Neural cell (in vitro differentiated cells): Measurements from ENCODE around the gene DCST1. TPM values are rescaled to one million over a fixed set of nuclear protein-coding genes. Genes with fewer than 3 reads are reported as not detected.

ENCODE experiments used
- H2AFZ ChIP-seq: fragments of 200-600, 300-800 bp; sonication (generic), shearing (Covaris generic); 2 replicates; pipeline ENCODE4 v1.6.0; 2014; ENCODE audit warnings: low read depth, mild to moderate bottlenecking, antibody characterized with exemption, low read length, moderate library complexity
- H3F3A ChIP-seq: fragments of 200-600 bp; shearing (Covaris generic); 2 replicates; pipeline ENCODE4 v1.6.1; 2016; ENCODE audit warnings: mild to moderate bottlenecking, moderate library complexity, mixed read lengths, antibody characterized with exemption, low read length; ENCODE audit not compliant: insufficient read depth, poor library complexity, severe bottlenecking
- H3K27ac ChIP-seq: fragments of 200-600, 300-800 bp; sonication (generic), shearing (Covaris generic); 2 replicates; pipeline ENCODE4 v1.5.1; 2014; ENCODE audit warnings: mild to moderate bottlenecking, low read length, moderate library complexity
- H3K27me3 ChIP-seq: fragments of 300-800, 200-600 bp; sonication (generic), shearing (Covaris generic); 2 replicates; pipeline ENCODE4 v1.6.0; 2014; ENCODE audit warnings: mild to moderate bottlenecking, low read depth, low read length, moderate library complexity; ENCODE audit not compliant: insufficient read depth
- H3K36me3 ChIP-seq: fragments of 300-800, 200-600 bp; sonication (generic), shearing (Covaris generic); 2 replicates; pipeline ENCODE4 v1.5.1; 2014; ENCODE audit warnings: mild to moderate bottlenecking, antibody characterized with exemption, low read length, moderate library complexity; ENCODE audit not compliant: insufficient read depth
- H3K4me2 ChIP-seq: fragments of 300-800, 200-600 bp; sonication (generic), shearing (Covaris generic); 2 replicates; pipeline ENCODE4 v1.6.0; 2014; ENCODE audit warnings: mild to moderate bottlenecking, low read length
- H3K4me3 ChIP-seq: fragments of 300-800, 200-600 bp; sonication (generic), shearing (Covaris generic); 2 replicates; pipeline ENCODE4 v1.5.1; 2014; ENCODE audit warnings: mild to moderate bottlenecking, low read length, moderate library complexity
- H3K79me2 ChIP-seq: fragments of 200-600 bp; shearing (Covaris generic); replicated peaks from 2 replicates; pipeline ENCODE4 v1.6.0; 2014; ENCODE audit warnings: mild to moderate bottlenecking, low read length, moderate library complexity; ENCODE audit not compliant: insufficient read depth
- H3K9ac ChIP-seq: fragments of 300-800, 200-600 bp; sonication (generic), shearing (Covaris generic); 2 replicates; pipeline ENCODE4 v1.6.1; 2016; ENCODE audit warnings: mild to moderate bottlenecking, low read length, mixed read lengths
- H3K9me2 ChIP-seq: fragments of 200-600 bp; shearing (Covaris generic); 2 replicates; pipeline ENCODE4 v1.6.1; 2016; ENCODE audit warnings: mild to moderate bottlenecking, low read length, mixed read lengths; ENCODE audit not compliant: insufficient read depth
- H3K9me3 ChIP-seq: fragments of 200-600, 300-800 bp; sonication (generic), shearing (Covaris generic); 2 replicates; pipeline ENCODE4 v1.6.1; 2016; ENCODE audit warnings: mild to moderate bottlenecking, mixed run types, low read length, moderate library complexity, mixed read lengths
- H4K20me1 ChIP-seq: fragments of 200-600 bp; shearing (Covaris generic); 2 replicates; pipeline ENCODE4 v1.6.1; 2016; ENCODE audit warnings: mild to moderate bottlenecking, mixed run types; ENCODE audit not compliant: insufficient read depth
- CTCF ChIP-seq: fragments of 450-650 bp; IDR thresholded peaks from 2 replicates; pipeline ENCODE4 v1.5.1; 2014; ENCODE audit warnings: antibody characterized with exemption, mild to moderate bottlenecking, moderate library complexity; ENCODE audit not compliant: poor library complexity, severe bottlenecking
- EP300 ChIP-seq: fragments of 450-650 bp; conservative IDR thresholded peaks from 2 replicates; pipeline ENCODE4 v1.6.1; 2014; ENCODE audit warnings: antibody characterized with exemption, mild to moderate bottlenecking, moderate library complexity; ENCODE audit not compliant: poor library complexity, severe bottlenecking
- EZH2 ChIP-seq: fragments of 200-600, 300-800 bp; shearing (Covaris generic), sonication (generic); IDR thresholded peaks from 2 replicates; pipeline ENCODE4 v1.6.1; 2014; ENCODE audit warnings: antibody characterized with exemption, low read length, borderline replicate concordance, mild to moderate bottlenecking; ENCODE audit not compliant: insufficient read depth, poor library complexity, severe bottlenecking
- MXI1 ChIP-seq: fragments of 450-650 bp; conservative IDR thresholded peaks from 2 replicates; pipeline ENCODE4 v1.6.1; 2014; ENCODE audit warnings: antibody characterized with exemption, mild to moderate bottlenecking; ENCODE audit not compliant: poor library complexity, severe bottlenecking
- POLR2AphosphoS5 ChIP-seq: IDR thresholded peaks from 2 replicates; pipeline ENCODE4 v1.6.1; 2012
- RAD21 ChIP-seq: fragments of 450-650 bp; conservative IDR thresholded peaks from 2 replicates; pipeline ENCODE4 v1.6.1; 2014; ENCODE audit warnings: antibody characterized with exemption, mild to moderate bottlenecking, moderate library complexity
- REST ChIP-seq: IDR thresholded peaks from 2 replicates; pipeline ENCODE4 v1.6.1; 2012; ENCODE audit warnings: borderline replicate concordance
- SMC3 ChIP-seq: fragments of 450-650 bp; conservative IDR thresholded peaks from 2 replicates; pipeline ENCODE4 v1.6.1; 2014; ENCODE audit warnings: antibody characterized with exemption, mild to moderate bottlenecking, moderate library complexity; ENCODE audit not compliant: poor library complexity
- TAF1 ChIP-seq: IDR thresholded peaks from 2 replicates; pipeline ENCODE4 v1.6.1; 2012; ENCODE audit warnings: low read depth
- polyA plus RNA-seq: library from polyadenylated mRNA; depleted of rRNA; stranded (reverse); fragments of >200 nt; gene quantifications from 2 replicates; pipeline ENCODE4 v1.2.3, GENCODE V29; 2014

Gene DCST1
- polyA plus RNA-seq, 1 donor from 2014 or later: not detected

- H3K9me2 ChIP-seq: no peaks in the 10 kb centered on the region
- TF ChIP-seq POLR2AphosphoS5 (no peak), MXI1 (no peak), EP300 (no peak), TAF1 (no peak), CTCF (no peak), RAD21 (no peak), REST (no peak), SMC3 (no peak), EZH2 (no peak)
- no peaks in the 10 kb centered on the region for H3K27me3 ChIP-seq
- H3K27ac ChIP-seq: no peak overlapping the region
- H3K4me3 ChIP-seq: no peak overlapping the region
- H3K79me2 ChIP-seq: peaks cover 8% of the 10 kb centered on the region
- no peak overlapping the region for H3K9ac ChIP-seq
- H3K4me2 ChIP-seq: no peak overlapping the region
- H3F3A ChIP-seq: no peaks in the 10 kb centered on the region
- H3K36me3 ChIP-seq: no peaks in the 10 kb centered on the region
- no peaks in the 10 kb centered on the region for H4K20me1 ChIP-seq
- H2AFZ ChIP-seq: no peak overlapping the region
- no peaks in the 10 kb centered on the region for H3K9me3 ChIP-seq
Observed at GRCh38 chr1:155068599-155068998, 35.0 kb downstream of the DCST1 start.

- H2AFZ ChIP-seq: peak overlapping the region; percentile 14
- TF ChIP-seq SMC3: no peak
- TF ChIP-seq RAD21: no peak
- TF ChIP-seq CTCF: no peak
- TF ChIP-seq EP300: no peak
- no peak for TF ChIP-seq REST
- no peak for TF ChIP-seq MXI1
- no peak for TF ChIP-seq POLR2AphosphoS5
- no peak for TF ChIP-seq EZH2
- TF ChIP-seq TAF1: no peak
- no peaks in the 10 kb centered on the region for H3K36me3 ChIP-seq
- H3K9ac ChIP-seq: peak overlapping the region; percentile 64
- no peaks in the 10 kb centered on the region for H3F3A ChIP-seq
- peaks cover 4% of the 10 kb centered on the region for H3K79me2 ChIP-seq
- H4K20me1 ChIP-seq: no peaks in the 10 kb centered on the region
- H3K4me2 ChIP-seq: no peak overlapping the region
- H3K9me3 ChIP-seq: no peaks in the 10 kb centered on the region
- no peaks in the 10 kb centered on the region for H3K27me3 ChIP-seq
- no peaks in the 10 kb centered on the region for H3K9me2 ChIP-seq
- H3K27ac ChIP-seq: peak overlapping the region; percentile 72
- H3K4me3 ChIP-seq: peak overlapping the region; percentile 63
Observed at GRCh38 chr1:155069551-155070157, 36.0 kb downstream of the DCST1 start.
